HUES64 (cell line): ENCODE data around the gene SNW1.
A peak's percentile ranks its signal among the peaks of the same experiment; 100 is the strongest.
"Not testable (repeated sequence)": the region's sequence is repeated elsewhere in the genome, so short reads cannot be mapped to it uniquely, and the experiment has no call there.

Experiments used
- H3K27ac ChIP-seq: 2 replicates; pipeline ENCODE4 v1.7.0; 2013; ENCODE audit warnings: low read depth, low read length, inconsistent platforms
- H3K27me3 ChIP-seq: 2 replicates; pipeline ENCODE4 v1.6.1; 2013; ENCODE audit warnings: mild to moderate bottlenecking, low read length; ENCODE audit not compliant: insufficient read depth
- H3K36me3 ChIP-seq: 2 replicates; pipeline ENCODE4 v1.6.1; 2013; ENCODE audit warnings: mild to moderate bottlenecking, low read length; ENCODE audit not compliant: insufficient read depth
- H3K4me1 ChIP-seq: 2 replicates; pipeline ENCODE4 v1.6.1; 2013; ENCODE audit warnings: mild to moderate bottlenecking, low read length, moderate library complexity; ENCODE audit not compliant: insufficient read depth
- H3K4me3 ChIP-seq: 2 replicates; pipeline ENCODE4 v1.5.1; 2013; ENCODE audit warnings: mild to moderate bottlenecking, low read length, moderate library complexity
- H3K9ac ChIP-seq: 2 replicates; pipeline ENCODE4 v1.6.1; 2013; ENCODE audit warnings: mild to moderate bottlenecking, low read depth, low read length
- H3K9me3 ChIP-seq: 2 replicates; pipeline ENCODE4 v1.6.1; 2013; ENCODE audit warnings: low read depth, low read length; ENCODE audit not compliant: insufficient read depth
- WGBS: fragments of 150-250, 120-280 bp; methylation state at CpG from one replicate; pipeline ENCODE4 v1.1.7; 2013; ENCODE audit warnings: missing lambda C conversion rate; 5-methylcytosine and 5-hydroxymethylcytosine counted together

SNW1 gene

GRCh38 chr14:77790566-77791224, 29.7 kb upstream of the SNW1 start:
- Histone ChIP-seq H3K4me1 (peaks cover 16% of the 10 kb centered on the region), H3K36me3 (no peaks in the 10 kb centered on the region), H3K27me3 (no peaks in the 10 kb centered on the region), H3K9me3 (no peaks in the 10 kb centered on the region), H3K4me3 (no peak overlapping the region), H3K9ac (no peak overlapping the region), H3K27ac (no peak overlapping the region)
- 80% methylated on average over 6 of the region's 6 CpGs for WGBS

- Histone ChIP-seq H3K4me1 (peaks cover 16% of the 10 kb centered on the region), H3K4me3 (no peak overlapping the region), H3K27me3 (no peaks in the 10 kb centered on the region), H3K9ac (no peak overlapping the region), H3K9me3 (no peaks in the 10 kb centered on the region), H3K27ac (peak overlapping the region; percentile 4; the same call in 1 of the 2 replicates), H3K36me3 (no peaks in the 10 kb centered on the region)
- 50% methylated on average over 3 of the region's 4 CpGs for WGBS
These were observed 25.2 kb upstream of the SNW1 start for GRCh38 chr14:77786148-77786547.

GRCh38 chr14:77782202-77782601, 21.2 kb upstream of the SNW1 start:
- H3K27me3 ChIP-seq = no peaks in the 10 kb centered on the region
- H3K4me1 ChIP-seq = peaks cover 16% of the 10 kb centered on the region
- no peak overlapping the region for H3K27ac ChIP-seq
- H3K9me3 ChIP-seq = no peaks in the 10 kb centered on the region
- no peak overlapping the region for H3K4me3 ChIP-seq
- no peaks in the 10 kb centered on the region for H3K36me3 ChIP-seq
- no peak overlapping the region for H3K9ac ChIP-seq

GRCh38 chr14:77773966-77774365, 13.0 kb upstream of the SNW1 start:
- not testable (repeated sequence) for H3K27me3 ChIP-seq, H3K4me1 ChIP-seq, H3K36me3 ChIP-seq, H3K27ac ChIP-seq, H3K9me3 ChIP-seq, H3K4me3 ChIP-seq, H3K9ac ChIP-seq
- WGBS = 86% methylated on average over 3 of the region's 4 CpGs

- not testable (repeated sequence) for H3K4me3 ChIP-seq, H3K27me3 ChIP-seq, H3K9me3 ChIP-seq, H3K9ac ChIP-seq, H3K36me3 ChIP-seq, H3K4me1 ChIP-seq, H3K27ac ChIP-seq
- WGBS = 92% methylated on average over 2 of the region's 2 CpGs
These were observed 7.6 kb upstream of the SNW1 start for GRCh38 chr14:77768442-77769069.

GRCh38 chr14:77763978-77764377, 3.0 kb upstream of the SNW1 start:
- WGBS = 93% methylated on average over 3 of the region's 3 CpGs

GRCh38 chr14:77763316-77763715, 2.4 kb upstream of the SNW1 start:
- no peaks in the 10 kb centered on the region for H3K9me3 ChIP-seq
- peaks cover 6% of the 10 kb centered on the region; the same call in 1 of the 2 replicates for H3K36me3 ChIP-seq
- no peak overlapping the region for H3K9ac ChIP-seq
- WGBS = 25% methylated on average over 1 of the region's 1 CpG
- no peak overlapping the region for H3K4me3 ChIP-seq
- peak overlapping the region; percentile 31; the same call in 1 of the 2 replicates for H3K27ac ChIP-seq
- H3K27me3 ChIP-seq = no peaks in the 10 kb centered on the region
- peaks cover 19% of the 10 kb centered on the region for H3K4me1 ChIP-seq

More at GRCh38 chr14:77763978-77764377, 3.0 kb upstream of the SNW1 start:
- Histone ChIP-seq H3K9me3 (no peaks in the 10 kb centered on the region), H3K4me1 (peaks cover 19% of the 10 kb centered on the region), H3K9ac (no peak overlapping the region), H3K4me3 (no peak overlapping the region), H3K27ac (peak overlapping the region; percentile 67; the same call in 1 of the 2 replicates), H3K36me3 (no peaks in the 10 kb centered on the region), H3K27me3 (no peaks in the 10 kb centered on the region)

GRCh38 chr14:77761205-77761931, 412 bp upstream of the SNW1 start:
- no peaks in the 10 kb centered on the region for H3K9me3 ChIP-seq
- peak overlapping the region; percentile 86 for H3K4me3 ChIP-seq
- peaks cover 15% of the 10 kb centered on the region for H3K36me3 ChIP-seq
- H3K9ac ChIP-seq = peak overlapping the region; percentile 90; the same call in 1 of the 2 replicates
- peaks cover 19% of the 10 kb centered on the region for H3K4me1 ChIP-seq
- H3K27ac ChIP-seq = peak overlapping the region; percentile 8; the same call in 1 of the 2 replicates
- WGBS = 7% methylated on average over 22 of the region's 24 CpGs
- H3K27me3 ChIP-seq = no peaks in the 10 kb centered on the region

GRCh38 chr14:77752799-77753516, 8.0 kb downstream of the SNW1 start:
- WGBS = 96% methylated on average over 2 of the region's 3 CpGs
- Histone ChIP-seq H3K36me3 (peaks cover 76% of the 10 kb centered on the region), H3K27ac (no peak overlapping the region), H3K4me3 (no peak overlapping the region), H3K9me3 (peaks cover 2% of the 10 kb centered on the region; the same call in 1 of the 2 replicates), H3K4me1 (no peaks in the 10 kb centered on the region), H3K9ac (no peak overlapping the region), H3K27me3 (no peaks in the 10 kb centered on the region)

- no peak overlapping the region for H3K4me3 ChIP-seq
- no peaks in the 10 kb centered on the region for H3K4me1 ChIP-seq
- H3K36me3 ChIP-seq = peaks cover 74% of the 10 kb centered on the region
- no peaks in the 10 kb centered on the region for H3K27me3 ChIP-seq
- H3K9me3 ChIP-seq = peaks cover 2% of the 10 kb centered on the region; the same call in 1 of the 2 replicates
- 100% methylated on average over 2 of the region's 2 CpGs for WGBS
- H3K27ac ChIP-seq = no peak overlapping the region
- H3K9ac ChIP-seq = no peak overlapping the region
These were observed 8.7 kb downstream of the SNW1 start for GRCh38 chr14:77752266-77752665.

GRCh38 chr14:77747425-77747824, 13.5 kb downstream of the SNW1 start:
- H3K27me3 ChIP-seq, H3K9me3 ChIP-seq, H3K4me1 ChIP-seq, H3K4me3 ChIP-seq, H3K9ac ChIP-seq, H3K27ac ChIP-seq: not testable (repeated sequence)
- H3K36me3 ChIP-seq = peaks cover 82% of the 10 kb centered on the region
- WGBS = 91% methylated on average over 33 of the region's 33 CpGs
